Astrocyte of the cerebellum (primary cell): ENCODE results near the gene LCAT.

Experiments
- DNase-seq: peaks from one replicate; pipeline ENCODE4 v3.0.0-alpha.2; 2011; ENCODE audit warnings: low read depth
- H3K4me3 ChIP-seq: 2 replicates; pipeline ENCODE4 v1.5.1; 2011; ENCODE audit warnings: mild to moderate bottlenecking, low read depth, low read length, moderate library complexity
- in situ Hi-C: cut with HindIII; loops from 2 replicates; pipeline ENCODE4 v1.10.0; 2017; ENCODE audit warnings: low sequenced_read_pairs
- TF ChIP-seq, protein P1 (sequence below): IDR thresholded peaks from 2 replicates; pipeline ENCODE4 v1.5.1; 2012; ENCODE audit warnings: low read length, low read depth, moderate library complexity, mild to moderate bottlenecking; ENCODE audit errors: missing control alignments

Gene LCAT

DNA sequence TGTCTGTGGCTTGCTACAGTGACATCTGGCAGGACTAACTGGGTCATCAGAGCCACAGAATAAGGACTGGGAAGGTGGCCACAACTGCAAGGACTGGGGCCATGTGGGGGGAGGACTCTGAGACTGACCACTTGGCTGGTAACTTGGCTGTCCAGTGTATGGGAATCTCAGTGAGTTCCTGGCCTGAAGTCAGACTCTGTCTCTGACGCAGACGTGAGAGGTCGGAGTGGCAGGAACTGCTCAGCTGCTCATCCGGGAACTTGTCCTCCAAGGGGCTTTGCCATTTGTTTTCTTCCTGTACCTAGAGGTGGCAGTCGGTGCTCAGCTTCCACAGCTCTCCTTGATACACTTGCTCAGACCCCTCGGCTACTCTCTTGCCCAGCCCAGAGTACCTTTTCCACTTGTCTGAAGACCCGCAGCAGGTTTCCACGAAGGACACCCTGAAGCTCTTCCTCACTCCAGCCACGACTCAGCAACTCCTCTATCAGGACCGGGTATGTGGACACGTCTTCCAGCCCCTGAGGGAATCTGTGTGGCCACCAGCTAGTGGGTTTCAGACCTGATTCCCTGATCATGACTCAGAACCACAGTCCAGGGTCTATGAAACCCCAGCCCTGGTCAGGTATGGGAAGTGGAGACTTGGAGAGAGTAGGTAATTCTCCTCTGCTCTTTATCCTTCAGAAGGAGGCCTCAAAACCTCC is 43.7 kb upstream of the LCAT start:
- TF ChIP-seq, protein P1, sequence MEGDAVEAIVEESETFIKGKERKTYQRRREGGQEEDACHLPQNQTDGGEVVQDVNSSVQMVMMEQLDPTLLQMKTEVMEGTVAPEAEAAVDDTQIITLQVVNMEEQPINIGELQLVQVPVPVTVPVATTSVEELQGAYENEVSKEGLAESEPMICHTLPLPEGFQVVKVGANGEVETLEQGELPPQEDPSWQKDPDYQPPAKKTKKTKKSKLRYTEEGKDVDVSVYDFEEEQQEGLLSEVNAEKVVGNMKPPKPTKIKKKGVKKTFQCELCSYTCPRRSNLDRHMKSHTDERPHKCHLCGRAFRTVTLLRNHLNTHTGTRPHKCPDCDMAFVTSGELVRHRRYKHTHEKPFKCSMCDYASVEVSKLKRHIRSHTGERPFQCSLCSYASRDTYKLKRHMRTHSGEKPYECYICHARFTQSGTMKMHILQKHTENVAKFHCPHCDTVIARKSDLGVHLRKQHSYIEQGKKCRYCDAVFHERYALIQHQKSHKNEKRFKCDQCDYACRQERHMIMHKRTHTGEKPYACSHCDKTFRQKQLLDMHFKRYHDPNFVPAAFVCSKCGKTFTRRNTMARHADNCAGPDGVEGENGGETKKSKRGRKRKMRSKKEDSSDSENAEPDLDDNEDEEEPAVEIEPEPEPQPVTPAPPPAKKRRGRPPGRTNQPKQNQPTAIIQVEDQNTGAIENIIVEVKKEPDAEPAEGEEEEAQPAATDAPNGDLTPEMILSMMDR = no peak
- DNase-seq = no peak
- H3K4me3 ChIP-seq = no peak overlapping the region
- in situ Hi-C loops = no loop called here

DNA sequence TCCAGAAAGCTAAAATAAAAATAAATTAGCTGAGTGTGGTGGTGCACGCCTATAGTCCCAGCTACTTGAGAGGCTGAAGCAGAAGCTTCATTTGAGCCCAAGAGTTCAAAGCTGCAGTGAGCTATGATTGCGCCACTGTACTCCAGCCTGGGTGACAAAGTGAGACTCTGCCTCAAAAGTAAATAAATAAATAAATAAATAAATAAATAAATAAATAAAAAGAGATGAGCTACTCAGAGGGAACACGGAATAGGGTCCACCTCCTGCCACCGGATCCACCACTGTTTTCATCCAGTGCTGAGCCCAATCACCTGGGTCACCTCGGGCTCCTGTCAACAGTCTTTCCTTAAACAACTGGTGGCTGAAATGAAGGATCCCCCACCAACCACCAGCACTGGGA is 43.0 kb upstream of the LCAT start:
- DNase-seq = no peak
- TF ChIP-seq, protein P1 = no peak
- H3K4me3 ChIP-seq = no peak overlapping the region
- in situ Hi-C loops = no loop called here

DNA sequence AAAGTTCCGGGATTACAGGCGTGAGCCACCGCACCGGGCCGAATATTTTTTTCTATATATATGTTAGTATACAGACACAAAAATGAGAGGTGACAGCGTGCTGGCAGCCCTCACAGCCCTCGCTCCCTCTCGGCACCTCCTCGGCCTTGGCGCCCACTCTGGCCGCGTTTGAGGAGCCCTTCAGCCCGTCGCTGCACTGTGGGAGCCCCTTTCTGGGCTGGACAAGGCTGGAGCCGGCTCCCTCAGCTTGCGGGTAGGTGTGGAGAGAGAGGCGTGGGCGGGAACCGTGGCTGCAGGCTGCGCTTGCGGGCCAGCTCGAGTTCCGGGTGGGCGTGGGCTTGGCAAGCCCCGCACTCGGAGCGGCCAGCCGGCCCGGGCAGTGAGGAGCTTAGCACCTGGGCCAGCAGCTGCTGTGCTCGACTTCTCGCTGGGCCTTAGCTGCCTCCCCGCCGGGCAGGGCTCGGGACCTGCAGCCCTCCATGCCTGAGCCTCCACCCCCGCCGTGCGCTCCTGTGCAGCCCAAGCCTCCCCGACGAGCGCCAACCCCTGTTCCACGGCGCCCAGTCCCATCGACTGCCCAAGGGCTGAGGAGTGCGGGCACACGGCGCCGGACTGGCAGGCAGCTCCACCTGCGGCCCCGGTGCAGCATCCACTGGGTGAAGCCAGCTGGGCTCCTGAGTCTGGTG is 38.2 kb upstream of the LCAT start:
- in situ Hi-C loops = no loop called here
- no peak overlapping the region for H3K4me3 ChIP-seq
- TF ChIP-seq, protein P1 = no peak
- DNase-seq = no peak

DNA sequence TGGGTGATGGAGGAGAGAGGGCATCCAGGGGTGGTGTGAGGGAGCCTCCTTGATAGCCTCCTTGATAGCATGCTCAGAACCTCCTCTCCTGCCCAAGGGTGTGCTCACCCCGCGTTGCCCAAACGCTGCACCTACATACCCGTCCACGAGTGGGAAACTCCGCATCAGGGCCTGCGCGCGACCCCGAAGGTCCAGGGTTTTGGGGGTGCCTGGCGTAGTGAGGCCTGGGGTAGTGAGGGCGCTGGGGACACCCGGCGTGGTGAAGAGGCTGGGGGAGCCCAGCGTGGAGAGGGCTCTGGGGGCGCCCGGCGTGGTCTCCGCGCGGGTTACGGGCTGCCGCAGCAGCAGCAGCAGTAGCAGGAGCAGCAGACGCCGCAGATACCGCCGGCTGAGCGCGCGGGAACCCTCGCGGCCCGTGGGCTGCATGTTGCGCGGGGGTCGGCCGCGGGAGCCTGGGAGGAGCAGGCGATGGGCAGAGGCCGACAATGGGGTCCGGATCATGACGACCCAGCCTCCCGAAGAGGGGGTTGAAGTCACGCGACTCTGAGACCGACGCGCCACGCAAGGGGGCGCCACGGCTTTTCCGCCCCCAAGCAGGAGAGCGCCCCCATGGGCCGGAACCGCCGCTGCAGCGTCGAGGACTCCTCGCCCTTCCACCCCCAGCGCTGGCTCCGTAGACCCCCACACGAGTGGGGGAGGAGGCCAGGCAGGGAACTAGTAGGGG is 36.2 kb upstream of the LCAT start, which contains the start of gene DPEP3:
DPEP3 (minus strand) TSS at position 545 of the 724 bp plus-strand sequence; CDS start at position 426, 119 bp downstream.
- TF ChIP-seq, protein P1 = no peak
- no peak within 1 kb of the TSS for H3K4me3 ChIP-seq
- in situ Hi-C loops = no loop called here
- no peak for DNase-seq

DNA sequence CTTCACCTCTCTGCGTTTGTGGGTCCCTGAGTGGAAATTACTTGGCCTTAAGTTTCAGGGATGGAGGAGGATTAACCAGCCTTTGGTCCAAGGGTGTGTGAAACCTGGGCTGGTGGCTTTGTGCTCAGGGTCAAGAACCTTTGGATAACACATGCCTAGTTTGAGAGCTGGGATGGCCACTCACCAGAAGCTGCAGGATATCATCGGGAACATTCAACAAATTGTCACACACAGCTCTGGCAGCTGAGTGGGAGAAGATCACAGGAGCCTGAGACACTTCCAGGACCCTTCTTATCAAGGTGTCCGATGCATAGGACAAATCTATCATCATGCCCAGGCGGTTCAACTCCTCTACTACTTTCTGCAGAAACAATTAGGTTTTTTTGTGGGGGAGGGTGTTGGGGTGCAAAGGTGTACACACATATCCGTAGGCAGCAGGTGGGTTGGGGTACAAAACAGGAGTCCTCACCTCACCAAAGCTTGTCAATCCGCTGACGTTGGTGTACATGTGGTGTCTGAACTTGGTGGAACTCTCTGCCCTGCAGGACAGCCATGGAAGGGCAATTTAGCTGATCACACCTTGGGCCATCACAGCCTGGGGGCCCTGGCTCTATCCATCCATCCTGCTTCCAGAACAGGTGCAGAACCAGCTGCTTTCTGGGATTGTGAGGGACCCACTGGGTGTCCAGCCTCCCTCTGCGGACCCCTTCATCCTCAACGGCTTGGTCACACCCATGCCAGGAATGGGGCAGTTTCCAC is 33.7 kb upstream of the LCAT start:
- in situ Hi-C loops = no loop called here
- DNase-seq = no peak
- TF ChIP-seq, protein P1 = no peak
- H3K4me3 ChIP-seq = no peak overlapping the region

DNA sequence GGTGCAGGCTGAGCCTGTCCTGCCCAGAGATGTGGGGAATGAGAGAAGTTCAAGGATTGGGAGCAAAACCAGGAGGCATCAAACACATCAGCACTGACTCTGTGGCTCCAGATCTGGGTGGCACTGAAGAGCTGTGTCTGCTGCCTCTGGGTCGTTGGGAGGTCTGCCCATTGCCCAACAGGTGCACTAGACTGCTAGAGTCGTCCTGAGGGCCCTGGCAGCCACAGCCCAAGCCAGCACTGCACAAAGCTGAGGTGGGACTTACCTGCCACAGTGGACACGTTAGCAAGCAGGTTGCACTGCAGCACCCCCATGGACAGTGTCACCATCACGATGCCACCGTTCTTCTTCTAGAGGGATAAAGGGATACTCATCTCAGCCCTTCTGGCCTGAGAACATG is 33.1 kb upstream of the LCAT start:
- DNase-seq = no peak
- in situ Hi-C loops = no loop called here
- TF ChIP-seq, protein P1 = no peak
- no peak overlapping the region for H3K4me3 ChIP-seq
